NOMO-1 (cell line): ENCODE data around the gene SPATA1.
"Not testable (repeated sequence)": the region's sequence is repeated elsewhere in the genome, so short reads cannot be mapped to it uniquely, and the experiment has no call there.

Source experiments
- DNase-seq, 2 experiments: peaks; one replicate each; lab custom pipeline; 2025; ENCODE audit not compliant: unreplicated experiment in 2 of 2; lab: John Stamatoyannopoulos, UW

The SPATA1 gene

DNA sequence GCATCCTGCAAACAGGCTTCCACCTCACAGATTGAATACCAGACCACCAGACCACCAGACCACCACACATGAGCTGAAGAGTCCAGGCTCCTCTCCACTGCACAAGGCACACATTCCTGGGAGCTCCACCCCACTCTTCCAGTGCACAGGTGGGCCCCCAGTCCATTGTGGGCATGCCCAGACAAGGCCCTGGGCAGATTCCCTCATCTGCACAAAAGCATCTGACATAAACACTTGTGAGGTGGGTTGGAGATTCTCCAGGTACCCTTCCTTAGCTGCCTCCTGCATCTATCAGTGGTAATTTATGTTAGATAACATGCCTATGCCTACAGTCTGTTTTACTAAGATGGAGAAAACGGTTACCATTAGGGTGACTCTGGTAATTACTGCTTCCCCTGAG, 79.6 kb downstream of the SPATA1 start:
- DNase-seq = no peak

DNA sequence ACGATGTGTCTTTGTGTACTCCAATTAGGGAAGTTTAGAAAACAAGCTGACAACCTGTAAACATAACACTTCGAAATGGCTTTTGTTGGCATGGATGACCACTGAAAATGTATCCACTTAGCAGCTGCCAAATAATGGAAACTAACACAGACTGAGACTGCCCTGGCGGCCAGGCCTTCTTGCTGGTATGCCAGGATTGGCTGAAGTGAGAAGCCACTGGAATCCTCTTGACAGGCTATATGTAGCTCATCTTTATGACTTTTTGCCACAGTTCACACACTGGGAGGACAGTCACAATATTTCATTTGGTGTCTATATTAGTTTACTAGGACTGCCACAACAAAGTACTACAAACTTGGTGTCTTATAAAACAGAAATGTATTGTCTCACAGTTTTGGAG, 80.9 kb downstream of the SPATA1 start:
- no peak for DNase-seq

DNA sequence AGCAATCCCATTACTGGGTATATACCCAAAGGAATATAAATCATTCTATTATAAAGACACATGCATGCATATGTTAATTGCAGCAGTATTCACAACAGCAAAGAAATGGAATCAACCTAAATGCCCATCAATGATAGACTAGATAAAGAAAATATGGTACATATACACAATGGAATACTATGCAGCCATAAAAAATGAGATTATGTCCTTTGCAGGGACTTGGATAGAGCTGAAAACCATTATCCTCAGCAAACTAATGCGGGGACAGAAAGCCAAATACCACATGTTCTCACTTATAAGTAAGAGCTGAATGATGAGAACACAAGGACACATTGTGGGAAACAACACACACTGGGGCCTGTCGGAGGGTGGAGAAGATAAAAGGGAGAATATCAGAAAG, 88.8 kb downstream of the SPATA1 start:
- DNase-seq = not testable (repeated sequence)

DNA sequence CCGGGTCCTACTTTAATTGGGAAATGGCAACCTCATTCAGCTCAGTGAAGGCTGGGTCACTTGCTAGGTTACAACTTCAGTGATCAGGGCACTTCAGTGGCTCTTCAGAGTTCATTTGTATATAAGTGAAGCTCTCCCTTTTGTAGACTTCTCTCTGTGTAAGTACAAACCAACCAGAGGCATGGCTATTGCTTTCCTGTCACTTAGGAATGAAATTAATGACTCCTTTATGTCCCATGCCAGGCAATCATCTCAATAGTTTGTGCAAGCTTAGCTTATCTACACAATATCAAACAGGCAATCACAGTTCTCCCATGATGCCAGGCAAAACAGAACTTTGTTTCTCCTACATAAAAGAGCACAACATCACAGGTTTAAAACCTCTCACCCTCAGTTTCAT, 90.8 kb downstream of the SPATA1 start:
- DNase-seq = no peak

DNA sequence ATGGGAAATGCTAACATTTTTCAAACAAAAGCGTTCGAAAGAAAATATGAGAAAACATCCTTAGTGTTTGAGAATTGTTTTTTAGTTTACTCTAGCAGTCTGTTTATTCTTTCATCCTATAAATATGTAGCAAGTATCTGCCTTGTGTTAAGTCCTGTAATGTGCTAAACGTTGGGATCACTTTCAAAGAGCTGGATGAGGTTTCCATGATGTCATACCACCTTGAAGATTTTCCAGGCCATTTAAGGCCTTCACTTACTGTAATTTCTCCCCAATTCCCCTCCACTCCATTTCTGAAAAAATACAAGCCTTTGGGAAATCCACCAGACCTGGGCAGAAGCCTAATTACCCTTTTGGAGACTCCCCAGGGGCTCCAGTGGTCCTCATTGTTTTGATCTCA, 92.2 kb downstream of the SPATA1 start:
- DNase-seq = no peak

DNA sequence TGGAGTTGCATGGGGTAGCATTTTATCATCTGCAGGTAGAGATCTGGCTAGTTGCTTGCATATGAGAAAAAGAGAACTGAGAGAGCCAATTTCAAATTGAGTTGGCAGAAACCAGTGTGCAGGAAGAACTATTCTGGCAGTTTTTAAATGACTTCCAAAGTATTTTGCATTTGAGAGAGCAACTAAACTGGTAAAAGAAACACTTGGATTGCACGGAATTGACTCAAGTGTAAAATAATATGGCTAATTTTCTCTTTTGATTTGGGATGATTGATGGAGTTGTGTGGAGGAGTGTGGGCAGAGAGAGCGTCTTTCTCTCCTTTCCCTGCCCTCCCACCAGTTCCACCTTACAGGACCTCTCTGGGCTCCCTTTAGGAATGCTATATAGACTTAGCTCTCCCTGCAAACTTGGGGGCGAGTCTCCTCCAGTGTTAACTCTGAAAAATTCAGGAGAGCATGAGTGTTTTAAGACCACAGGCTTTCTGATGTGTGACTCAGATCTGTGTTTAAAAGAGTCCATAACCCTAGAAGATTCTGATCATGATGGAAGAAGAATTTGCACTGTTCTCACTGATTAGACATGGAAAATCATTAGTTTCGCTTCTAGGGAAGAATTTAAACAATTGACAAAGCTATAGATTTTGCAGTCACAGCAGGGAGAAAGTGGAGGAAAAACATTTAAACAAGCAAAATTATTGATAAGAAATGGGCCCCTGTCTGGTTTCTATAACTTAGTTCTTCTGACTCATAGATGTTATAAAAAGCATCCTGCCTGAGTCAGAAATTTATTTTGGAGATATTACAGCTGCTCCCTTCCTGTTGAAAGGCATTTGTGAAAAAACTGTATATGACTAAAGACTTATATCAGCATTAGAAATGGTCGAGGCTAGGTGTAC, 92.9 kb downstream of the SPATA1 start:
- peak in 1 of 2 experiments; percentile 26 for DNase-seq

DNA sequence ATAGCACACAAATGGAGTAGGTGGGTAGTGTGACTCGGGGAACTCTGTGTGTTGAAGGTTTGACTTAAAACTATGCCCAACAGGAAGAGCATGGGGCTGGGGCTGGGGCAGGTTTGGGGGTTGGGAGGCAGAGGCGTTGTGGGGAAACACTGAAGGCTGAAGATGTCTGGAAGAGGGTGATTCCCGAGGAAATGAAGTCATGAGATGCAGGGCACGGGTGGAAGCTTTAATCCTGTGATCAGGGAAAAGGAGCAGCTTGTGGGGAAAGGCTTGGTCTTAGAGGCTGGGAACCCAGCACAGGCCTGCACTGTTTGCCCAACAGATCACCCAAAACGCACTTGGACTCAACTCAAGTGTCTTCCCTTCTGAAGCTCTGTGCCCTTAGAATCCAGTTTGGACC, 94.6 kb downstream of the SPATA1 start:
- DNase-seq = no peak

DNA sequence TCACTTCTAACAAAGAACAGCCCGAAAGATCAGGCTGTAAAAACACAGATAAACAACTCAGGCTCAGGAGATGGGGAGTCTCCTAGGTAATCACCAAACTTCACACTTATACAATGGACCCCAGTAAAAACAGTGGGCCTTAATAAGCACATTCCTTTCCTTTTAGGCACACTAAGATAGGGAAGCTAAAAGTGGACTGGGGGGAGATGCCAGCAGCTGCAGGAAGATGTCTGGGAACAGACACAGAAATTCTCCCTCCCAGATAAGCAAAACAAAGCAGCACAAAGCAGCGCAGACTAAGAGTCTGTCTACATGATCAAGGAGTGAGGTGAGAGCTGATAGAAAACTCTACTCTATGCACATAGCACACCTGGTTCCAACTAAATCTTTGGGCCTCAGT, 97.0 kb downstream of the SPATA1 start:
- no peak for DNase-seq

DNA sequence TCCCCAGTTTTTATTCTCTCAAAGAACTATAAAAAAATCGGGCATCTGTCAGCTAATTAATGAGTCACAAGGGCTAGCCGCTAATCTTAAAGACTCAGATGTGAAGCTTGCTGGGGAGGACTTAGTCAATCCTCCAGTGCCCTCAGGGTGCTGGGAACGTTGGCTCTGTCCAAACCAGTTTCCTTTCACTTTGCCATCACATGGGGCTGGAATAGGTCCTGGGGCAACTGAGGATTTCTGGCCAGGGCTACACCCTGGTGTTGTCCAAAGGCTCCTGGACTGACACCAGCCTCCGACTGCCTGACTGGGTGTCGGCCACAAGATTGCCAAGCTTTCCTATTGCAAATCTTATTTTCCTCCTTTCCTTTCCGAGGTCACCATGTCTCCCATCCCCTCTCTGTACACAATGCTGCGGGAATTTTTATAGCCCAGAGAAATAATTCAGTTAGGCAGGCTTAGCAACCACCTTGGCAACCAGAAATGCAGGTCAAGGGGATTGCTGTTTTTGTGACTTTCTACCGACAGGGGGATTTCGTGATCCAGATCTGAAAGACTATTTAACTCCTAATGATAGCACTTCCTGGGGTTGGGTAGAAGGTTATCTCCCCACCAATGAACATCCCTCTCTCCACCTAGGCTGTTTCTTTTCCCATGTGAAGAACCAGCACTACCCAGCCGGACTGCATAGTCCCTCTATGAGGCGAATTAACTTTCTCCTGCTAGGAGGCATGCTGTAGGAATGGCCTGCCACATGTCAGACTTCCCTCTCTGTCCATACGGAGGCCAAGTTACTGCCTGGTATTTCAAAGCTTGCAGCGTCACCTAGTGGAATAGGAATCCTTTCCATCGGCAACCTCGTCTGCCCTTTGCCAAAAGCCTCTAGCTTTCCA, 98.0 kb downstream of the SPATA1 start:
- DNase-seq = no peak

DNA sequence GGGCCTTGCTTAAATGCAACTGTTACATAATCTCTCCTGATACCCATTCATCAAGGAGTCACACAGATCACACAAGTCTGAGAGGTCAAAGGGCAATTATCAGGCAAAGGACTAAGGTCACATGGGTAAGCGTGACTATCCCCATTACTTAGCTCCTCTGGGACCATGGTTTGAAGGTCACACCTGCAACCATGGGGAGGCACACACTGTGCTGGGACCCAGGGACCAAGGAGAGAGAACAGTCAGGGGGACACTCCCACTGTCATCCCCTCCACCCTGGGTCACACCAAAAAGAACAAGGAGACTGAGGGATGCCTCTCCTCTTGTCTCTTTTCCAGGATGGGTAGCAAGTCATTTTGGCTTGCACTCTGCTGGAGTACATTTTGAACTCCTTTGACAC, 99.0 kb downstream of the SPATA1 start:
- no peak for DNase-seq

DNA sequence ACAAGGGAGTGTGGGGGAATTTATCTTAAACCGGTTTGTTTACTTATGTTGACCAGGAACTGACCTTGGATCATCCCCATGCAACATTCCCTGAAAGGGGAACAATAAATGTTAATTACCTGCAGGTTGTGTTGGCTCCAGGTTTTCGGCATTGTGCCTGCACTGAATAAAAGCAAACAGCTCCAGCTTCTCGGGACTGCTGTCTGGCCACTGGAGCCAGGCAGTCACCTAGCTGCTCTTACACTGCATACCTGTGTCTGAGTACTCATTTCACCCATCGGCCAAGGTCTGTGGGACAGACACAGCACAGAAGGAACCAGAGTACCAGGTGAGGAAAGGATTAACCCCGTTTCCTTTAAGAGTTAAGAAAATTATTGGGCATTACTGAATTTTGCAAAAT, 100.8 kb downstream of the SPATA1 start:
- DNase-seq = no peak

DNA sequence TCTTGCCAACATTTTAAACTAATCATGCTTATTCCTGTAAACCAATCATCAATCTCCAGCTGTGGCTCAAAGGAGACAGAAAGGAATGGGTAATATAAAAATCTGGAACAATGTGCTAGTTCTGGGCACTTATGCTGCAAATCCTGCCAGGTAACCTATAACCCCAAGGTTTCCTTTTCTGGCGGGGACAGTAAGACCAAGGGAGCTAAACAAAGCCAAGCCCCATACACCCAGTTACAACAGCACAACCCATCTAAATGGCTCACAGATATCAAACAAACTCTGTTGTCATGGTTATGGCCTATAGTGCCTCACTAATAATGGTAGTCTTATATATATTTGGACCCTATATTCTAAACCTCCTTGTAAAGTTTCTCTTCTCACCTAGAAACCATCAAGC, 104.9 kb downstream of the SPATA1 start:
- no peak for DNase-seq

DNA sequence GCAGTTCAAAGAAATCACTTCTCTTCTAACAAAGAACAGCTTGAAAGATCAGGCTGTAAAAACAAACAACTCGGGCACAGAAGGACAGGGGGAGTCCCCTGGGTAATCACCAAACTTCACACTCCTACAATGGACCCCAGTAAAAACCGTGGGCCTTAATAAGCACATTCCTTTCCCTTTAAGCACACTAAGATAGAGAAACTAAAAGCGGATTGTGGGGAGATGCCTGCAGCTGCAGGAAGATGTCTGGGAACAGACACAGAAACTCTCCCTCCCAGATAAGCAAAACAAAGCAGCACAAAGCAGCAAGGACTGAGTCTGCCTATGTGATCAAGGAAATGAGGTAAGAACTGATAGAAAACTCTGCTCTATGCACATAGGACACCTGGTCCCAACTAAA, 105.6 kb downstream of the SPATA1 start:
- DNase-seq = no peak

DNA sequence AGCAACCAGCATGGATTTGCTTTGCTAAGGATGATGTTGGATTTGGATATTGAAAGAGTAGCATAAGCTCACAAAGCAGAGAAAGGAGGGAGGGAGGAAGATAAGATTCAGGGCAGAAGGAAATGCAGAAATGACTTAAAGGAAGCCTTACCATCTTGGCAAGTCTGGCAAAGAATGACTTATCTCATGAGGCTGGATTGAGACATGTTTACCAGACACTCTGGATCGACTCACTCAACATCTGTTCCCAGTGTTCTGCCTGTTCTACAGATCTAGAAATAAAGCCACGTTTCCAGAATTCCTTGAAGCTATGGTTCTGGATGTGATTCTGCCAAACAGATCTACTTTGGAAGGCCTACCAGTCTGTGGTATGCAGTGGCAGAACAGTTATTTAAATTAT, 106.8 kb downstream of the SPATA1 start:
- DNase-seq = no peak

DNA sequence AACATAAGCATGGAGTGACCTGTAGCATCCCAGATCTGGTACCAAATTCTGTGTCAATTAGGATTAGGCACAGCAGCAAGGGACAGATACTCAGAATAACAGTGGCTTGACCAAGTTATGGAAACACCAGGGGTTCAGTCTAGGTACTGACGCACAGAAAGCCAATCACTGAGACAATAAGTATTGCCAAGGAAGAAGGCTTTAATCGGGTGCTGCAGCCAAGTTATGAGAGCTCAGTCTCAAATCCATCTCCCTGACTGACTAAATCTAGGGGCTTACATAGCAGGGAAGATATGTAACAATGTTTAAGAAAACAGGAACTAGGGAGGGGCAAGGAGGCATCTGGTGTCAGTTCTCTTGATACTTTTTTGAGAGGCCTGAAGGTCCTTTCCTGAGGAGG, 107.7 kb downstream of the SPATA1 start:
- no peak for DNase-seq

DNA sequence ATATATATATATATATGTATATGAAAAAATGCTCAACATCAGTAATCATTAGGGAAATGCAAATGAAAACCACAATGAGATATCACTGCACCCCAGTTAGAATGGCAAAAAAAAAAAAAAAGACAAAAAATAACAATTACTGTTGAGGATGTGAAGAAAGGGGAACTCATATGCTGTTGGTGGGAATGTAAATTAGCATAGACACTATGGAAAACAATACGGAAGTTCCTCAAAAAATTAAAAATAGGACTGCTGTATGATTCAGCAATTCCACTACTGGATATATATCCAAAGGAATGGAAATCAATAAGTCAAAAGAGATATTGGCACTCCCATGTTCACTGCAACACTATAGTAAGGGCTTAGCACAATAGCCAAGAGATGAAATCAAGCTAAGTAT, 109.6 kb downstream of the SPATA1 start:
- peak in 1 of 2 experiments; percentile 11 for DNase-seq
